ENCODE results near the gene TIPARP.

The TIPARP gene

DNA sequence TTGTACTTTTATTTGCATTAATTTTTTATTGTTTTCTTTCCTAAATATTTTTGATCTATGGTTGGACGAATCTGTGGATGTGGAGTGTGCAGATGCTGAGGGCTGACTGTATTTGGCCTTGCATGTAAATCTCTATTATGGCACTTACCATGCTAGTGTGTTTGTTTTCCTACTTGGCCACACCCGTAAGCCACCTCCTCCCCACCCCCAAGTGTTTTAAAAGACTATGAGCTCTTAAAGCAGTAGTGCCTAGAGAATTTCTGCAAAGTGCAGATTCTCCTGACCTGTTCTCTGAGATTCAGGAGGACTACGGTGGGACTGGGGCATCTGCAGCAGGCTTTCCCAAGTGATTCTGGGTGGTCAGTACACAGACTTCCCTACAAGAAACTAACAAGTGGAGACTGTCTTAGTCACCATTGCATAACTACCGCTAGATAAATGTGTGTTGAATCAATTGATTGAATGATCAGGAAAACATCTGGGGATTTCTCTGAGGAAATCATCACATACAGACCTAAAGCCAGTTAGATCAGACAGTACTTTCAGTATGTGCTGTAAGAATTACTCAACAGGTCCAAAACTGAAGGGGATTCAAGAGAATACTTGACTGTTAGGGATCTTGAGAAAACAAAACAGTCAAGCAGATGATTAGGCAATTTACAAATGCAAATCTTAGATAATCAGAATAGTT lies 6.2 kb upstream of the TIPARP start:
- TF ChIP-seq, protein P1, sequence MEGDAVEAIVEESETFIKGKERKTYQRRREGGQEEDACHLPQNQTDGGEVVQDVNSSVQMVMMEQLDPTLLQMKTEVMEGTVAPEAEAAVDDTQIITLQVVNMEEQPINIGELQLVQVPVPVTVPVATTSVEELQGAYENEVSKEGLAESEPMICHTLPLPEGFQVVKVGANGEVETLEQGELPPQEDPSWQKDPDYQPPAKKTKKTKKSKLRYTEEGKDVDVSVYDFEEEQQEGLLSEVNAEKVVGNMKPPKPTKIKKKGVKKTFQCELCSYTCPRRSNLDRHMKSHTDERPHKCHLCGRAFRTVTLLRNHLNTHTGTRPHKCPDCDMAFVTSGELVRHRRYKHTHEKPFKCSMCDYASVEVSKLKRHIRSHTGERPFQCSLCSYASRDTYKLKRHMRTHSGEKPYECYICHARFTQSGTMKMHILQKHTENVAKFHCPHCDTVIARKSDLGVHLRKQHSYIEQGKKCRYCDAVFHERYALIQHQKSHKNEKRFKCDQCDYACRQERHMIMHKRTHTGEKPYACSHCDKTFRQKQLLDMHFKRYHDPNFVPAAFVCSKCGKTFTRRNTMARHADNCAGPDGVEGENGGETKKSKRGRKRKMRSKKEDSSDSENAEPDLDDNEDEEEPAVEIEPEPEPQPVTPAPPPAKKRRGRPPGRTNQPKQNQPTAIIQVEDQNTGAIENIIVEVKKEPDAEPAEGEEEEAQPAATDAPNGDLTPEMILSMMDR (IDR thresholded peaks at IDR 0.05; ENCODE audit: low read depth, low read length), result no peak
- H3K4me3 ChIP-seq (ENCODE audit: low read depth, low read length), result no peak overlapping the region

- H3K4me3 ChIP-seq (ENCODE audit: low read depth, low read length), result no peak overlapping the region
- TF ChIP-seq, protein P1 (IDR thresholded peaks at IDR 0.05; ENCODE audit: low read depth, low read length), result no peak
Observed at GRCh38 chr3:156670077-156670476, 4.3 kb upstream of the TIPARP start.

- no peak overlapping the region for H3K4me3 ChIP-seq (ENCODE audit: low read depth, low read length)
- TF ChIP-seq, protein P1 (IDR thresholded peaks at IDR 0.05; ENCODE audit: low read depth, low read length), result no peak
Observed at GRCh38 chr3:156670652-156671051, 3.7 kb upstream of the TIPARP start.

DNA sequence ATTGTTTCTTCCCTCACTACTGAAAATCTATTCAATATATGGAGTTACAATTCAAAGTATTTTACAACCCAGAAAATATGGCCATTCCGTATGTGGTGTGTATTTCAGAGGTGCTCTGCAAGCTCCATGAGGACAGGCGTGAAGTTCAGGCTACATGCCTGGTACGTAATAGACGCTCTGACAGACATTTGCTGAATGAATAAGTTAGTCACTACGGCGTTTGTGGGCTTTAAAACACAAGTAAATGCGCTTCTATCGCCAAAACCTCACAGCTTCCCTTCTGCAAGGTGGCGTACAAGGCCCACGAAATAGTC lies 701 bp upstream of the TIPARP start:
- H3K4me3 ChIP-seq (ENCODE audit: low read depth, low read length), result peak overlapping the region; percentile 91
- TF ChIP-seq, protein P1 (IDR thresholded peaks at IDR 0.05; ENCODE audit: low read depth, low read length), result no peak

GRCh38 chr3:156674911-156675829 lies 780 bp downstream of the TIPARP start:
- H3K4me3 ChIP-seq (ENCODE audit: low read depth, low read length), result peak overlapping the region; percentile 91
- TF ChIP-seq, protein P1 (IDR thresholded peaks at IDR 0.05; ENCODE audit: low read depth, low read length), result peak; percentile 36; the same call in 1 of the 2 replicates

DNA sequence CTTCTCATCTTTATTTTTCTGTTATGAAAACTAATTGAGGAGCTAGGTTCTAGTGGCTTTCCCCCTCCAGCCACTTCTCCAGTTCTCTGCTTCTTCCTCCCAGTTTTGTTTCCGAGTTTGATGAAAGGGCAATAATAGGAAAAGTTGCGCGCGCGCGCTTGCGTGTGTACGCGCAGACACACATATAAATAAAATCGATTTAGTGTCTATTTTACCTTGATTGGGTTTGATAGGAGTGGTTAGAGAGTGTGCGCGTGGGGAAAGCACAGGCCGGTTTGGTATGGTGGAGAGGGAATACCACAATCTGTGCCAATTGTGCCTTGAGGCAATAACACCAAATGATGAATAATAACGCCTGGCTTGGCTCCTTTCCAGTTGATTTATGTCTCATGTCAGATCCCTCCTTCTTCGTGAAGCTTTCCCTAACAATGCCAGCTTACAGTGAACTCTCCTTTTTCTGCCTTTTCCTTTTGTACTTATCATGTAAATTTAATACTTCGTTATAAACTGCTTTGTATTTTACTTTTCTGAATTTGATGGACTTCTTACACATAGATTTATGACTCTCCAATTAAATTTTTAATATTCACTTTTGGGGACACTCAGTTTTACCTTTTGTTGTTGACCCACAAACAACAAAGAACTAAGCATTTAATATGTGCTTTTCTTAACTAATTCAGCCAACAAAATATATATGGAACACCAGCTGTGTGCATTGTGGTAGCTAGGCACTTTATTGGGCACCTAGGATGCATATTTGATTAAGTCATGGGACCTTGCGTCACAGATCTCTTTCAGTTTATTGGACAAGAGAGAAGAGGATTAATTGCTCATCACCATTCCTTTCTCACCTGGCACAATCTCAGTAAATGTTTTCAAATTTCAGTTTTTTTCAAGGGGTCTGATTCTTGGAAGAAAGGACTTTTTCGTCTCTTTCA lies 1.7 kb downstream of the TIPARP start:
- H3K4me3 ChIP-seq (ENCODE audit: low read depth, low read length), result peak overlapping the region; percentile 91
- TF ChIP-seq, protein P1 (IDR thresholded peaks at IDR 0.05; ENCODE audit: low read depth, low read length), result no peak

Data from WI38 (cell line).